Measurements from ENCODE around the gene MAOB. TPM values are rescaled to one million over a fixed set of nuclear protein-coding genes. Genes with fewer than 3 reads are reported as not detected.

Gene MAOB
- polyA plus RNA-seq, 1 experiment = 0.52 TPM

- ChIA-PET POLR2A (no interaction called here), CTCF (interaction anchor here (0.7 kb wide), 1 partner anchor 10 kb away, joined by 3 read pairs; no protein-coding TSS in a partner anchor)
- no peak overlapping the region for H3K27ac ChIP-seq (ENCODE audit: low read depth, low read length)
- H3K4me3 ChIP-seq (ENCODE audit: low read depth, low read length) = no peak overlapping the region
- H3K27me3 ChIP-seq (ENCODE audit: control insufficient read depth, insufficient read depth, low read length) = no peaks in the 10 kb centered on the region
- no peaks in the 10 kb centered on the region for H3K9me3 ChIP-seq (ENCODE audit: control insufficient read depth, insufficient read depth, low read length)
- no peak for DNase-seq (ENCODE audit: low read depth, low spot score)
- TF ChIP-seq CTCF (IDR thresholded peaks at IDR 0.05; ENCODE audit: low read depth, low read length) = no peak
Observed at GRCh38 chrX:43846558-43846957, 35.7 kb downstream of the MAOB start.

- ChIA-PET POLR2A (no interaction called here), CTCF (interaction anchor here (0.7 kb wide), 1 partner anchor 9 kb away, joined by 3 read pairs; no protein-coding TSS in a partner anchor)
- Histone ChIP-seq H3K4me3 (ENCODE audit: low read depth, low read length) (no peak overlapping the region), H3K27ac (ENCODE audit: low read depth, low read length) (no peak overlapping the region), H3K9me3 (ENCODE audit: control insufficient read depth, insufficient read depth, low read length) (no peaks in the 10 kb centered on the region), H3K27me3 (ENCODE audit: control insufficient read depth, insufficient read depth, low read length) (no peaks in the 10 kb centered on the region)
- DNase-seq (ENCODE audit: low read depth, low spot score) = no peak
- no peak for TF ChIP-seq CTCF (IDR thresholded peaks at IDR 0.05; ENCODE audit: low read depth, low read length)
Observed at GRCh38 chrX:43845776-43846175, 36.5 kb downstream of the MAOB start.

- H3K27ac ChIP-seq (ENCODE audit: low read depth, low read length) = no peak overlapping the region
- ChIA-PET CTCF (interaction anchor here (0.8 kb wide), 1 partner anchor 404 kb away, joined by 3 read pairs; no protein-coding TSS in a partner anchor), POLR2A (no interaction called here)
- no peak for DNase-seq (ENCODE audit: low read depth, low spot score)
- H3K4me3 ChIP-seq (ENCODE audit: low read depth, low read length) = no peak overlapping the region
- H3K9me3 ChIP-seq (ENCODE audit: control insufficient read depth, insufficient read depth, low read length) = no peaks in the 10 kb centered on the region
- TF ChIP-seq CTCF (IDR thresholded peaks at IDR 0.05; ENCODE audit: low read depth, low read length) = no peak
- no peaks in the 10 kb centered on the region for H3K27me3 ChIP-seq (ENCODE audit: control insufficient read depth, insufficient read depth, low read length)
Observed at GRCh38 chrX:43840265-43840664, 42.0 kb downstream of the MAOB start.

GRCh38 chrX:43836435-43837184 lies 45.6 kb downstream of the MAOB start:
- no peak overlapping the region for H3K27ac ChIP-seq (ENCODE audit: low read depth, low read length)
- ChIA-PET POLR2A (no interaction called here), CTCF (interaction anchor here (0.6 to 1.9 kb wide), 6 partner anchors 10 to 407 kb away, joined by 3 to 12 read pairs (median 4); no protein-coding TSS in a partner anchor)
- peak; percentile 2 for DNase-seq (ENCODE audit: low read depth, low spot score)
- TF ChIP-seq CTCF (IDR thresholded peaks at IDR 0.05; ENCODE audit: low read depth, low read length) = peak; percentile 57
- no peaks in the 10 kb centered on the region for H3K27me3 ChIP-seq (ENCODE audit: control insufficient read depth, insufficient read depth, low read length)
- no peak overlapping the region for H3K4me3 ChIP-seq (ENCODE audit: low read depth, low read length)
- no peaks in the 10 kb centered on the region for H3K9me3 ChIP-seq (ENCODE audit: control insufficient read depth, insufficient read depth, low read length)

GRCh38 chrX:43835559-43835958 lies 46.7 kb downstream of the MAOB start:
- POLR2A ChIA-PET = no interaction called here
- Histone ChIP-seq H3K4me3 (ENCODE audit: low read depth, low read length) (no peak overlapping the region), H3K27me3 (ENCODE audit: control insufficient read depth, insufficient read depth, low read length) (no peaks in the 10 kb centered on the region), H3K27ac (ENCODE audit: low read depth, low read length) (no peak overlapping the region), H3K9me3 (ENCODE audit: control insufficient read depth, insufficient read depth, low read length) (no peaks in the 10 kb centered on the region)
- TF ChIP-seq CTCF (IDR thresholded peaks at IDR 0.05; ENCODE audit: low read depth, low read length) = no peak
- CTCF ChIA-PET = interaction anchor here (0.7 to 1.9 kb wide), 7 partner anchors 11 to 409 kb away, joined by 3 to 12 read pairs (median 3); no protein-coding TSS in a partner anchor
- DNase-seq (ENCODE audit: low read depth, low spot score) = no peak
